H1 (cell line): ENCODE data around the gene ZIC5. TPM values are rescaled to one million over a fixed set of nuclear protein-coding genes. Genes with fewer than 3 reads are reported as not detected.
A peak's percentile ranks its signal among the peaks of the same experiment; 100 is the strongest.

Experiments used
- CTCF ChIA-PET: fragments of 300-600 bp; sonication (Branson Sonifier 250); formaldehyde crosslinking; loops from one replicate; lab custom pipeline; 2021; ENCODE audit not compliant: partially characterized antibody; lab: Charles Lee
- POLR2A ChIA-PET: fragments of 300-600 bp; sonication (Branson Sonifier 250); formaldehyde crosslinking; loops from one replicate; lab custom pipeline; 2021; ENCODE audit warnings: inconsistent platforms; ENCODE audit not compliant: partially characterized antibody; lab: Charles Lee
- DNase-seq, 2 experiments: peaks; one replicate each; pipeline versions ENCODE4 v3.0.0 to v3.0.0-alpha.2; 2010 to 2022; ENCODE audit warnings: low spot score in 2 of 2, low read depth in 1 of 2, mixed read lengths in 1 of 2
- FAIRE-seq: peaks from 2 replicates; lab custom pipeline; 2011; peaks lifted over from hg19 to GRCh38; lab: Jason Lieb, UNC
- H2AFZ ChIP-seq: 2 replicates; pipeline ENCODE4 v1.8.1; 2012; ENCODE audit warnings: low read length, inconsistent platforms
- H2AK5ac ChIP-seq: 2 replicates; pipeline ENCODE4 v1.6.1; 2013; ENCODE audit warnings: low read depth, low read length
- H2BK120ac ChIP-seq: replicated peaks from 2 replicates; pipeline ENCODE3; 2013; ENCODE audit warnings: low read depth, low read length, inconsistent platforms
- H2BK12ac ChIP-seq: 2 replicates; pipeline ENCODE4 v1.6.1; 2013; ENCODE audit warnings: low read depth, low read length
- H2BK15ac ChIP-seq: 2 replicates; pipeline ENCODE4 v1.6.1; 2013; ENCODE audit warnings: low read length
- H2BK20ac ChIP-seq: 2 replicates; pipeline ENCODE4 v1.6.1; 2013; ENCODE audit warnings: low read length
- H2BK5ac ChIP-seq: 2 replicates; pipeline ENCODE4 v1.6.1; 2013; ENCODE audit warnings: low read depth, low read length
- H3K14ac ChIP-seq: 2 replicates; pipeline ENCODE4 v1.6.1; 2013; ENCODE audit warnings: inconsistent platforms; ENCODE audit not compliant: insufficient read length
- H3K18ac ChIP-seq: 2 replicates; pipeline ENCODE4 v1.6.1; 2013; ENCODE audit warnings: low read length; ENCODE audit errors: extremely low read depth
- H3K23ac ChIP-seq: 2 replicates; pipeline ENCODE4 v1.6.1; 2013; ENCODE audit warnings: inconsistent platforms; ENCODE audit not compliant: insufficient read length
- H3K23me2 ChIP-seq: 2 replicates; pipeline ENCODE4 v1.6.1; 2013; ENCODE audit warnings: low read depth, low read length
- H3K27ac ChIP-seq: 2 replicates; pipeline ENCODE4 v1.6.1; 2011; ENCODE audit warnings: low read depth, low read length, inconsistent platforms
- H3K27me3 ChIP-seq, 4 experiments: replicated peaks in 1 of 4; 1 replicate in 1 of 4; 2 replicates in 3 of 4; pipeline versions ENCODE4 v1.6.1 to v1.8.1; 2011 to 2013; ENCODE audit warnings: low read length in 3 of 4, mild to moderate bottlenecking in 3 of 4, inconsistent platforms in 2 of 4, mixed read lengths in 2 of 4, moderate library complexity in 1 of 4; ENCODE audit not compliant: control insufficient read depth in 3 of 4, insufficient read depth in 3 of 4; ENCODE audit errors: extremely low read depth in 1 of 4
- H3K36me3 ChIP-seq, 4 experiments: 2 replicates each; pipeline versions ENCODE4 v1.6.1 to v1.8.1; 2011 to 2013; ENCODE audit warnings: mild to moderate bottlenecking in 4 of 4, low read length in 3 of 4, moderate library complexity in 2 of 4, control low read depth in 1 of 4, inconsistent platforms in 1 of 4; ENCODE audit not compliant: insufficient read depth in 4 of 4, control insufficient read depth in 2 of 4
- H3K4ac ChIP-seq: replicated peaks from 2 replicates; pipeline ENCODE3; 2013; ENCODE audit warnings: low read length, low read depth, mixed read lengths, inconsistent platforms; ENCODE audit not compliant: insufficient read length
- H3K4me1 ChIP-seq, 4 experiments: replicated peaks in 1 of 4; 1 replicate in 1 of 4; 2 replicates in 3 of 4; pipeline versions ENCODE4 v1.6.1 to v1.8.1; 2011 to 2013; ENCODE audit warnings: low read length in 3 of 4, inconsistent platforms in 2 of 4, mixed read lengths in 1 of 4; ENCODE audit not compliant: insufficient read depth in 4 of 4, control insufficient read depth in 3 of 4
- H3K4me2 ChIP-seq, 2 experiments: 2 replicates each; pipeline versions ENCODE4 v1.6.1 to v1.8.1; 2011 to 2013; ENCODE audit warnings: low read depth in 2 of 2, low read length in 2 of 2, control low read depth in 1 of 2, inconsistent platforms in 1 of 2, mild to moderate bottlenecking in 1 of 2; ENCODE audit not compliant: insufficient read depth in 1 of 2
- H3K4me3 ChIP-seq, 4 experiments: fragments of 200-600, 300-600 bp in 1 of 4; sonication (generic), shearing (Covaris generic), sonication (Bioruptor Twin) in 1 of 4; 2 replicates each; pipeline versions ENCODE4 v1.5.1 to v1.8.1; 2011 to 2016; ENCODE audit warnings: low read length in 4 of 4, low read depth in 3 of 4, control low read depth in 2 of 4, inconsistent platforms in 2 of 4, mild to moderate bottlenecking in 2 of 4, mixed read lengths in 1 of 4, moderate library complexity in 1 of 4; ENCODE audit not compliant: insufficient read depth in 2 of 4; ENCODE audit errors: extremely low read depth in 1 of 4
- H3K56ac ChIP-seq: replicated peaks from 2 replicates; pipeline ENCODE3; 2013; ENCODE audit warnings: low read depth, mild to moderate bottlenecking, mixed read lengths, low read length, inconsistent platforms; ENCODE audit not compliant: insufficient read length
- H3K79me1 ChIP-seq: 2 replicates; pipeline ENCODE4 v1.6.1; 2013; ENCODE audit warnings: low read depth, low read length, control low read depth
- H3K79me2 ChIP-seq, 2 experiments: 2 replicates each; pipeline versions ENCODE4 v1.6.1 to v1.8.1; 2012 to 2013; ENCODE audit warnings: low read length in 2 of 2, mild to moderate bottlenecking in 2 of 2, inconsistent platforms in 1 of 2; ENCODE audit not compliant: insufficient read depth in 2 of 2, control insufficient read depth in 1 of 2
- H3K9ac ChIP-seq, 4 experiments: replicated peaks in 1 of 4; 1 replicate in 1 of 4; 2 replicates in 3 of 4; pipeline versions ENCODE4 v1.6.1 to v1.8.1; 2011 to 2013; ENCODE audit warnings: low read depth in 3 of 4, low read length in 3 of 4, control low read depth in 2 of 4, mild to moderate bottlenecking in 2 of 4, moderate library complexity in 2 of 4, inconsistent platforms in 1 of 4; ENCODE audit errors: extremely low read depth in 1 of 4
- H3K9me3 ChIP-seq, 2 experiments: 2 replicates each; pipeline versions ENCODE4 v1.6.1 to v1.8.1; 2012 to 2013; ENCODE audit warnings: mild to moderate bottlenecking in 2 of 2, moderate library complexity in 2 of 2, control low read depth in 1 of 2, inconsistent platforms in 1 of 2, low read depth in 1 of 2, low read length in 1 of 2, mixed read lengths in 1 of 2; ENCODE audit not compliant: insufficient read depth in 2 of 2
- H4K20me1 ChIP-seq, 2 experiments: replicated peaks in 1 of 2; 2 replicates each; pipeline versions ENCODE3 to v1.8.1; 2011 to 2013; ENCODE audit warnings: inconsistent platforms in 2 of 2, low read length in 2 of 2, mild to moderate bottlenecking in 1 of 2; ENCODE audit not compliant: insufficient read depth in 2 of 2, control insufficient read depth in 1 of 2
- H4K5ac ChIP-seq: 2 replicates; pipeline ENCODE4 v1.6.1; 2013; ENCODE audit warnings: low read length, low read depth, mixed read lengths, inconsistent platforms; ENCODE audit not compliant: insufficient read length
- H4K8ac ChIP-seq: 2 replicates; pipeline ENCODE4 v1.8.0; 2013; ENCODE audit warnings: mild to moderate bottlenecking, moderate library complexity, low read length, inconsistent platforms; ENCODE audit not compliant: insufficient read depth; ENCODE audit errors: extremely low read depth
- H4K91ac ChIP-seq: replicated peaks from 2 replicates; pipeline ENCODE3; 2013; ENCODE audit warnings: low read length, mixed read lengths, inconsistent platforms; ENCODE audit not compliant: insufficient read length
- ATF3 ChIP-seq: IDR thresholded peaks from 2 replicates; pipeline ENCODE4 v1.6.1; 2011; ENCODE audit warnings: low read depth, mild to moderate bottlenecking, low read length; ENCODE audit not compliant: insufficient read depth
- CREB1 ChIP-seq: IDR thresholded peaks from 2 replicates; pipeline ENCODE4 v1.6.1; 2012; ENCODE audit warnings: inconsistent platforms
- E2F6 ChIP-seq: IDR thresholded peaks from 2 replicates; pipeline ENCODE4 v1.6.1; 2012; ENCODE audit warnings: inconsistent platforms
- EZH2 ChIP-seq: fragments of 200-600 bp; sonication (generic); IDR thresholded peaks from 2 replicates; pipeline ENCODE4 v1.7.1; 2012; ENCODE audit warnings: low read depth, mild to moderate bottlenecking, moderate library complexity, low read length, inconsistent platforms; ENCODE audit not compliant: severe bottlenecking
- SIX5 ChIP-seq: IDR thresholded peaks from 2 replicates; pipeline ENCODE4 v1.6.1; 2011; ENCODE audit warnings: mild to moderate bottlenecking, low read depth, low read length
- SP2 ChIP-seq: IDR thresholded peaks from 2 replicates; pipeline ENCODE4 v1.6.1; 2012; ENCODE audit warnings: mild to moderate bottlenecking, low read length, inconsistent platforms
- TAF7 ChIP-seq: optimal IDR thresholded peaks from 2 replicates; pipeline ENCODE3; 2011; ENCODE audit warnings: low read depth, mild to moderate bottlenecking, inconsistent platforms, low read length, moderate library complexity, borderline replicate concordance
- WGBS, 2 experiments: shearing (Covaris generic) in 1 of 2; methylation state at CpG; one replicate each; pipeline versions ENCODE4 v1.1.6 to v1.1.7; 2013 to 2015; ENCODE audit warnings: low lambda C conversion rate in 2 of 2, mixed read lengths in 2 of 2, inconsistent platforms in 1 of 2, low coverage in 1 of 2, missing lambda C conversion rate in 1 of 2; ENCODE audit not compliant: insufficient replicate concordance in 2 of 2, insufficient coverage in 1 of 2, insufficient read length in 1 of 2; ENCODE audit errors: extremely low coverage in 1 of 2, missing lambda C conversion rate in 1 of 2; 5-methylcytosine and 5-hydroxymethylcytosine counted together
- polyA plus RNA-seq, 7 experiments: library from polyadenylated mRNA; depleted of rRNA in 3 of 7; stranded (reverse) in 5 of 7; unstranded in 2 of 7; fragments of >200 nt in 5 of 7; fragments of 200-250 nt in 2 of 7; gene quantifications; 1 replicate in 5 of 7; 2 replicates in 1 of 7; 4 replicates in 1 of 7; pipeline versions ENCODE4 v1.2.1 to v1.2.3, GENCODE V29; 2011 to 2013; ENCODE audit warnings: missing spikeins in 2 of 7, mixed read lengths in 2 of 7
- total RNA-seq: library from RNA; stranded (reverse); fragmentation: NEBNext Ultra II Directional; extraction: Animal tissue kit (Norgen Biotek cat#: 25700); gene quantifications from 2 replicates; pipeline ENCODE4 v1.2.1, GENCODE V29; 2021

Gene ZIC5
- total and polyA plus RNA-seq, 2 of the 8 experiments (the other 6 are each of a cell fraction or from before 2014, with no cell fraction given): 14.2 to 52.7 TPM

- Histone ChIP-seq H4K8ac (no peak overlapping the region), H2AK5ac (no peak overlapping the region; the same call in 1 of the 2 replicates)
- WGBS, 2 experiments: 4% methylated on average over 36 of the region's 36 CpGs; no CpG with 5 or more reads in 1 of the 2 experiments
- no peak for TF ChIP-seq ATF3
- TF ChIP-seq TAF7: no peak
- TF ChIP-seq EZH2: peak; percentile 29
- TF ChIP-seq SIX5: no peak
- TF ChIP-seq CREB1: no peak
- no peak for TF ChIP-seq SP2
- TF ChIP-seq E2F6: 0 out of 2 replicates have a peak, but pooled peaks have one; percentile 10
These were observed 20.5 kb upstream of the ZIC5 start for GRCh38 chr13:99991828-99992775.

More at GRCh38 chr13:99991828-99992775, 20.5 kb upstream of the ZIC5 start:
- Histone ChIP-seq H3K36me3 (no peaks in the 10 kb centered on the region), H3K9ac (peak overlapping the region in 1 of 4 experiments; percentile 18; a peak in 1 of 7 replicates), H3K23ac (no peak overlapping the region), H3K4ac (no peak overlapping the region), H3K4me2 (peak overlapping the region; percentile 91 to 95), H3K56ac (no peak overlapping the region), H3K27ac (no peak overlapping the region), H3K4me3 (peak overlapping the region; percentile 31 to 72 (median 40); a peak in 7 of 8 replicates), H2BK120ac (peak overlapping the region; percentile 36), H3K79me2 (peaks cover 0 to 3% of the 10 kb centered on the region in 2 experiments; a peak in 1 of 4 replicates), H2BK12ac (peak overlapping the region; percentile 86), H4K20me1 (no peaks in the 10 kb centered on the region), H3K9me3 (no peaks in the 10 kb centered on the region), H2BK20ac (0 out of 2 replicates have a peak overlapping the region, but pooled peaks have one; percentile 15), H3K14ac (no peak overlapping the region), H3K23me2 (peaks cover 27% of the 10 kb centered on the region; the same call in 1 of the 2 replicates), H3K79me1 (no peaks in the 10 kb centered on the region), H3K4me1 (peaks cover 10 to 37% (median 30%) of the 10 kb centered on the region in 4 experiments), H3K18ac (peak overlapping the region; percentile 84; the same call in 1 of the 2 replicates), H4K91ac (peak overlapping the region; percentile 76), H4K5ac (no peak overlapping the region), H2BK5ac (peak overlapping the region; percentile 93; the same call in 1 of the 2 replicates), H2AFZ (no peak overlapping the region), H3K27me3 (peaks cover 7 to 83% (median 53%) of the 10 kb centered on the region in 4 experiments; a peak in 6 of 7 replicates), H2BK15ac (no peak overlapping the region)
- ChIA-PET POLR2A (interaction anchor here (0.8 to 10.0 kb wide), 8 partner anchors 9 to 330 kb away, joined by 3 to 145 read pairs (median 6); partner anchors contain the start of genes ZIC2 and ZIC5), CTCF (interaction anchor here (0.7 to 2.3 kb wide), 11 partner anchors 17 to 555 kb away, joined by 3 to 8 read pairs (median 3); no protein-coding TSS in a partner anchor)
- DNase-seq (no peak), FAIRE-seq (peak; percentile 63)
